Thoracic aorta (tissue), 2 donors: Measurements from ENCODE around the gene MEIS2. TPM values are rescaled to one million over a fixed set of nuclear protein-coding genes. Genes with fewer than 3 reads are reported as not detected.

Source experiments
- ATAC-seq: fragments of 150-250 bp; one replicate; pipeline ENCODE4 v1.8.0; 2017; ENCODE audit warnings: low read depth; ENCODE audit not compliant: insufficient number of reproducible peaks, low FRiP score
- DNase-seq: peaks from one replicate; pipeline ENCODE4 v3.0.0-alpha.2; 2020; ENCODE audit warnings: low spot score
- H3K27ac ChIP-seq, 2 donors: fragments of 200-600 bp; sonication (generic); 1 replicate in 1 of 2; 2 replicates in 1 of 2; pipeline ENCODE4 v1.5.1; 2016; ENCODE audit warnings: mild to moderate bottlenecking in 2 of 2, moderate library complexity in 2 of 2
- H3K27me3 ChIP-seq: fragments of 200-600 bp; sonication (generic); replicated peaks from 2 replicates; pipeline ENCODE4 v1.6.0; 2016; ENCODE audit warnings: mild to moderate bottlenecking; ENCODE audit not compliant: insufficient read depth
- H3K36me3 ChIP-seq: fragments of 200-600 bp; sonication (generic); one replicate; pipeline ENCODE4 v1.5.1; 2016
- H3K4me1 ChIP-seq, 2 donors: fragments of 200-600 bp; sonication (generic); 1 replicate in 1 of 2; 2 replicates in 1 of 2; pipeline versions ENCODE4 v1.5.1 to v1.6.0; 2016; ENCODE audit warnings: low read depth in 2 of 2, mild to moderate bottlenecking in 1 of 2; ENCODE audit not compliant: control insufficient read depth in 1 of 2
- H3K4me3 ChIP-seq: fragments of 200-600 bp; sonication (generic); 2 replicates; pipeline ENCODE4 v1.5.1; 2016; ENCODE audit warnings: mild to moderate bottlenecking
- H3K9me3 ChIP-seq: fragments of 200-600 bp; sonication (generic); 2 replicates; pipeline ENCODE4 v1.5.1; 2016
- total RNA-seq, 2 donors: library from RNA; depleted of rRNA; stranded (reverse); fragments of >200 nt; gene quantifications; one replicate each; pipeline versions ENCODE4 v1.1.0 to v1.2.3, GENCODE V29; 2016
- TF ChIP-seq, protein P1 (sequence below): fragments of 200-600 bp; sonication (generic); IDR thresholded peaks from one replicate; pipeline ENCODE4 v1.5.1; 2019; ENCODE audit warnings: antibody characterized with exemption

The MEIS2 gene
- total RNA-seq, 2 donors from 2014 or later: 46.4 to 57.2 TPM

DNA sequence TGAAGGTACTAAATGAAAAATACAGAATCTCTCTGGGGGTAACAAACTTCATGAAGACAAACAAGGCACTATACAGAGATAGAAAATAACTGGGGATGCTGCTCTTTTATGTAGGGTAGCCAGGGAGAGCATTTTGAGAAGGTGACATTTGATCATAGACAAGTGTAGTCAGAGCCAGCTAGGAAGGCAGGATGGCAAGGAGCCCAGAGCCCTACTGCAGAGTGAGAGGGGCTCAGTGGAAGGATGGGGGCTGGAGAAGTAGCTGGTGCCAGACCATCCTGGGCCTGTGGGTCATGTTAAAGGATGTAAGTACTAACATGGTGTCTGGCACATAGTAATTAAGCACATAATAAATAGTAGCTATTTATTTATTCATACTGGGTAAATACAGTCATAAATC is 133.6 kb downstream of the MEIS2 start:
- H3K36me3 ChIP-seq: no peaks in the 10 kb centered on the region
- H3K9me3 ChIP-seq: no peaks in the 10 kb centered on the region
- H3K27me3 ChIP-seq: no peaks in the 10 kb centered on the region
- no peak for DNase-seq
- H3K4me3 ChIP-seq: no peak overlapping the region
- ATAC-seq: no peak
- peaks cover 0 to 7% of the 10 kb centered on the region in 2 donors for H3K4me1 ChIP-seq
- no peak overlapping the region for H3K27ac ChIP-seq
- TF ChIP-seq, protein P1, sequence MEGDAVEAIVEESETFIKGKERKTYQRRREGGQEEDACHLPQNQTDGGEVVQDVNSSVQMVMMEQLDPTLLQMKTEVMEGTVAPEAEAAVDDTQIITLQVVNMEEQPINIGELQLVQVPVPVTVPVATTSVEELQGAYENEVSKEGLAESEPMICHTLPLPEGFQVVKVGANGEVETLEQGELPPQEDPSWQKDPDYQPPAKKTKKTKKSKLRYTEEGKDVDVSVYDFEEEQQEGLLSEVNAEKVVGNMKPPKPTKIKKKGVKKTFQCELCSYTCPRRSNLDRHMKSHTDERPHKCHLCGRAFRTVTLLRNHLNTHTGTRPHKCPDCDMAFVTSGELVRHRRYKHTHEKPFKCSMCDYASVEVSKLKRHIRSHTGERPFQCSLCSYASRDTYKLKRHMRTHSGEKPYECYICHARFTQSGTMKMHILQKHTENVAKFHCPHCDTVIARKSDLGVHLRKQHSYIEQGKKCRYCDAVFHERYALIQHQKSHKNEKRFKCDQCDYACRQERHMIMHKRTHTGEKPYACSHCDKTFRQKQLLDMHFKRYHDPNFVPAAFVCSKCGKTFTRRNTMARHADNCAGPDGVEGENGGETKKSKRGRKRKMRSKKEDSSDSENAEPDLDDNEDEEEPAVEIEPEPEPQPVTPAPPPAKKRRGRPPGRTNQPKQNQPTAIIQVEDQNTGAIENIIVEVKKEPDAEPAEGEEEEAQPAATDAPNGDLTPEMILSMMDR: no peak

DNA sequence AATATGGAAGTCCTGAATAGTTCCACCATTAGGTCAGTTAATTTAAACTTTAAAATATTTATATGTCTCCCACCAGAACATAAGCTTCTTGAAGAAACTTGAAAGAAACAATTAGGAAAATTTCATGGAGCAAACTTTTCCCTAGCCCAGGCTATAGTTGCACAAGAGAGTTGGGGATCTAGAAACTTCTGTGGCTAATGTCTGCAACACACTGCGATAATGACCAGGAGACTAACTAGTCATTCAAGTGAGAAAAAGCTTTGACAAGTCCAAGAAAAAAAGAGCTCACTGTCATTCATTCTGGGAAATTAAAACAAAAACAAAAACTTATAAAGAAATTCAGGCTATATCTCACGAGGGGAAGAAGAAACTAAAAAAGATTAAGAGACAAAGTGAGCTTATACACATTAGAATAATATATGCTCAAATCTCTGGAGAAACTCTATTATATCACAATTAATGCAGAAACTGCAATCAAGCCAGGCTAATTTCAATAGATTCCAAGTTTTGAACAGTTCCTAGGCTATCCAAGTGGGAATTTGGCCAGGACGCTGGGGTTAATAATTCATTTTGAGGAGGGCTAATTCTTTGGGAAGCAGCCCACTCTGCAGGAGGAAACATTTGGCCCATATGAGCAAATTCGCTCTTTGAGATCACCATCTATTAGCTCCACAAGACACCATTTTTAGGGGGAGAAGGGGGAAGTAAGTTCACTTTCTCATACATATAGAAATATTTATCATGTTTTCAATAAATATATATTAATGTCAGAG is 134.6 kb downstream of the MEIS2 start:
- peaks cover 7% of the 10 kb centered on the region in 2 donors for H3K4me1 ChIP-seq
- ATAC-seq: no peak
- TF ChIP-seq, protein P1: no peak

DNA sequence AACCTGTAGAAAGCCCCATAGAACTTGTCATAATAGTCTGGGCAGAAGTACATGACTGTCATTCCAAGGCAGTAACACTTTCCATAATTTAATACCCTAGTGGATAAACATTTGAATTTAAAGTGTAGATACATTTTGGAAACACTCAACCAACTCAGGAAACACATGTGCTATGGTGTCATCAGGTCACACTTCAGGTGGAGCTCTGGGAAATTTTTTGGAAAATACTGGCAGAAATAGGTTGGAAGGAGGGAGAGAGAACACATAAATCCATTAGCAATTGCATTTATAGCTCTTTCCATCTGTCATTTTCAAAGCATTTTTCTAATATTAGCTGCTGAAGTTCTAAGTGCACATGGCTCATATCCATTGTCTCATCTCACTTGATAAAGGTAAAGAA is 135.7 kb downstream of the MEIS2 start:
- no peaks in the 10 kb centered on the region for H3K9me3 ChIP-seq
- no peaks in the 10 kb centered on the region for H3K27me3 ChIP-seq
- ATAC-seq: no peak
- no peak overlapping the region for H3K27ac ChIP-seq
- DNase-seq: no peak
- no peaks in the 10 kb centered on the region for H3K36me3 ChIP-seq
- H3K4me3 ChIP-seq: no peak overlapping the region
- peaks cover 9 to 11% of the 10 kb centered on the region in 2 donors for H3K4me1 ChIP-seq
- TF ChIP-seq, protein P1: no peak

More for the DNA sequence above, 134.6 kb downstream of the MEIS2 start:
- Histone ChIP-seq H3K4me3 (no peak overlapping the region), H3K27me3 (no peaks in the 10 kb centered on the region), H3K9me3 (no peaks in the 10 kb centered on the region), H3K36me3 (no peaks in the 10 kb centered on the region), H3K27ac (no peak overlapping the region)
- no peak for DNase-seq

DNA sequence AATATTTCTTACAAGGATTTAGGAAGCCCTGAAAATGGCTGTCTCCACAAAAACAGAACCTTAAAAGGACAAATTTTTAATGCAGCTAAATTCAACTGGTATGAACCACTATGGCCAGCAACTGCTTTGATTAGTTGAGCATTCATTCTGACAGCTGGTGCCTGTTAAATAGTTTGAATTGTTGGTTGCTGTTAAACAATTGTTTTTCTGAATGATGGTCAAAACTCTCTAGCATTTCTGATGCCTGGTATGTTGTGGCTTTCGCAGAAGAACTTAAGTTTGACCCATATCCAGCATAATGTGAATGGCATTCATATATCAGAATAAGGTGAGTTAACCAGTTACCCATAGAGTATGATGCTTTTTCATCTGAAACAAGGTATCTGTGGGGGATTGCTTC is 138.4 kb downstream of the MEIS2 start:
- TF ChIP-seq, protein P1: no peak
- H3K4me3 ChIP-seq: no peak overlapping the region
- peaks cover 9 to 21% of the 10 kb centered on the region in 2 donors for H3K4me1 ChIP-seq
- H3K27me3 ChIP-seq: no peaks in the 10 kb centered on the region
- DNase-seq: no peak
- no peak overlapping the region for H3K27ac ChIP-seq
- ATAC-seq: no peak
- no peaks in the 10 kb centered on the region for H3K9me3 ChIP-seq
- no peaks in the 10 kb centered on the region for H3K36me3 ChIP-seq

DNA sequence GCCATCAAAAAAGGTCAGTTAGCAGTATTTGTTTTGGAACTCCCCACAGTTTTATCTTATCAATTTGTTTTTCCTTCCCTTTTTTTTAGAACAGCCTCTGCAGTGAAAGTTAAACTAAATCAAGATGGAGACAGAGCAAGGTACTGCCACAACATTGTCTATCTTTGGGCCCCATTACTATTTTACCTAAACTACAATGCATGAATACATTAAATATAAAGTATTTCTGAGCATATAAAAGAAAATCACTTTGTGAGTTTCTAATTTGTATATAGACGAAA is 139.5 kb downstream of the MEIS2 start:
- Histone ChIP-seq H3K9me3 (no peaks in the 10 kb centered on the region), H3K27ac (no peak overlapping the region), H3K4me1 (peaks cover 9 to 21% of the 10 kb centered on the region in 2 donors), H3K36me3 (no peaks in the 10 kb centered on the region), H3K4me3 (no peak overlapping the region), H3K27me3 (no peaks in the 10 kb centered on the region)
- DNase-seq: no peak
- TF ChIP-seq, protein P1: no peak
- no peak for ATAC-seq
